KOPT-K1 (cell line): ENCODE measurements around the gene ATP2A3.
"Not testable (repeated sequence)": the region's sequence is repeated elsewhere in the genome, so short reads cannot be mapped to it uniquely, and the experiment has no call there.

Source experiments
- H3K27ac ChIP-seq: fragments of 200-600 bp; sonication (generic); 2 replicates; pipeline ENCODE4 v1.5.1; 2016; ENCODE audit warnings: antibody characterized with exemption, mild to moderate bottlenecking, low read depth, low read length; ENCODE audit not compliant: poor library complexity, severe bottlenecking
- H3K36me3 ChIP-seq: fragments of 200-600 bp; sonication (generic); 2 replicates; pipeline ENCODE4 v1.5.1; 2017; ENCODE audit warnings: antibody characterized with exemption, mild to moderate bottlenecking, low read length, moderate library complexity; ENCODE audit not compliant: insufficient read depth
- H3K9me3 ChIP-seq: fragments of 200-600 bp; sonication (generic); 2 replicates; pipeline ENCODE4 v1.5.1; 2017; ENCODE audit warnings: antibody characterized with exemption, low read length, mild to moderate bottlenecking; ENCODE audit not compliant: insufficient read depth, poor library complexity, severe bottlenecking

Gene ATP2A3

DNA sequence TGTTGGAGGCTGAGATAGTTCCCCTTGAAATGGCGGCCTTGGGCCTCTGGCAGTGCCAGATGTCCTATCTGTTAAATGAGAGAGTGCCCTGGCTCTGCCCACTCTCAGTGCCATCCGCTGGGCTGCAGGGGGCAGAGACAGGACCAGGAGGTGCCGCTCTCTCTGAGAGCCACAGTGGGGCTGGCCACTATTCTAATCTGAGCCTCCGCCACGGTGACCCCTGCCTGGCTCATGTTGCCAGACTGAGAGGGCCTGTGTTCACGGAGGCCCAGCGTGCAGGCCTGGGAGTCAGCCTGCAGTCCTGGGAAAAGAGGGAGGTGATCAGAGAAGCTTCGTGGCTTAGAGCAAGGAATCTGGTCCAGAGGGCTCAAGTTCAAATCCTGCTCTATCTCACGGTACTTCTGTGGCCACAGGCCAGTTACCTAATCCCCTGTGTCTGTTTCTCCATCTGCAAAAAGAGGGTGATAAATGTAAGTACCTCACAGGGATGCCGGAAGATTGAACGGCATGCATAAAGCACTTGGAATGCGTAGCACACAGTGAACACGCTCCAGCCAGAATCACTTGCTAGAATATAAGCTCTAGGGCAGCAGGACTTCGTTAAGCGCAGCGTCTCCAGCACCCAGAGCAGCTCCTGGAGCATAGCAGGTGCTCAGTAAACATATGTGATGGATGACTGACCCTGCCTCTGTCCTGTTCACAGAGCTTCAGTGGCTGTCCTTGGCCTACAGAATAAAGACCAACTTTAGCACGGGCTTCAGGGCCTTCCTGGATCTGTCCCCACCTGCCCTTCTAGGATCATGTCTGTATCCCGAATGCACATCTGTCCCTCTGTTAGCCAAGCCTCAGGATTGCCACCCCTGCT is 6.3 kb downstream of the ATP2A3 start:
- Histone ChIP-seq H3K36me3 (peaks cover 75% of the 10 kb centered on the region), H3K9me3 (no peaks in the 10 kb centered on the region), H3K27ac (peak overlapping the region; percentile 15)

DNA sequence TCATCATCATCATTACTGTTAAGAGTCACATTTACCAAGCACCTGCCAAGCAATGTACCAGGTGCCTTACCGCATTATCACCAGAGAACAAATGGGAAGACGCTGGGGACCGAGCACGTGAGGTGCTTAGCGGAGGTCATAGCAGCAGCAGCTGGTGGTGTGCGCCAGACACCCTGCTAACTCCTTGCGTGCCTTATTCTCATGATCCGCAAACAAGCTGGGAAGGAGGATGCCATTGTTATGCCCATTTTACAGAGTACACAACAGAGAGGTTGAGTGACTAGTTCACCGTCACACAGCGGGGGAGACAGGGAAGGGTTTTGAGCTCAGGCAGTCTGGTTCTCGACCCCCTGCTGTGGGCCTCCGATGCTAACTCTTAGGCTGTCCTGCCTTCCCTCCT is 7.3 kb downstream of the ATP2A3 start:
- Histone ChIP-seq H3K9me3 (no peaks in the 10 kb centered on the region), H3K27ac (peak overlapping the region; percentile 15)

DNA sequence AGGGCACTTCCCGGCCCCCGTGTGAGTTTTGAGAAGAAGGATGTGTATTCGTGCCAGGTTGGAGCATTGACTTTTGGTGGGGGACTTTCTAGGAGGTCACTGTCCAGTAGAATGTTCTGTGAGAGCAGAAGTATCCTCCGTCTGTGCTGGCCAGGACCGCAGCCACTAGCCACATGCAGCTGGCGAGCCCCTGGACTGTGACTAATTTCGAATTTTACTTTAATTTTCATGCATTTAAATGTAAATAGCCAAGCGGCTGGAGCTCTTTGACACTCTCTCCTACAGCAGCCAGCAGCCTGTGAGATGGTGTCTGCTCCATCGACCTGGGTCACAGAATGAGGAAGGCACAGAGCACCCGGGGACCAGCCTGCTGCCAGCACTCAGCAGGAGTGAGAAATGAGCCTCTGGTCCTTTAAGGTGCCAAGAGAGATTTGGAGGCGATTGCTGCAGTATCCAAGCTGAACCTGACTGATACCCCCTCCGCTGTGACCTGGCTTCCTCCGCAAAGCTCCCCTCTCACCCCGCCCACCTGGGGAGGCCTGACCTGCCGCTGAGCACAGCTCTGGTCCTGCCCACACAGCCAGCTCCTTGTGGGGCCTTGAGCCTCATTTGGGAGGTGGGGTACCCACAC is 7.8 kb downstream of the ATP2A3 start:
- no peak overlapping the region for H3K27ac ChIP-seq
- no peaks in the 10 kb centered on the region for H3K9me3 ChIP-seq
- H3K36me3 ChIP-seq: peaks cover 90% of the 10 kb centered on the region

More for the DNA sequence above, 7.3 kb downstream of the ATP2A3 start:
- peaks cover 84% of the 10 kb centered on the region for H3K36me3 ChIP-seq

DNA sequence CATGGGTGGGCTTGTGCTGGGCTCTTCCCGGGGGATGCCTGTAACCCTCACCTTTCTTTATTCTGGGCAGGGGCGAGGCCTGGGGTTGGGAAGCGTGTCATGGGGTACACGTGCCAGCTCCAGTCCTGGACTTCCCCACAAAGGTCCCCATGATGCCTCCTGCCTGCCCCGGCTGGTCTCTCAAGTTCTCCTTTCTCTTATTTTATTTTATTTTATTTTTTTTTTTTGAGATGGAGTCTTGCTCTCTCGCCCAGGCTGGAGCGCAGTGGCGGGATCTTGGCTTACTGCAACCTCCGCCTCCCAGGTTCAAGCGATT is 8.6 kb downstream of the ATP2A3 start:
- Histone ChIP-seq H3K36me3 (peaks cover 92% of the 10 kb centered on the region), H3K27ac (no peak overlapping the region), H3K9me3 (no peaks in the 10 kb centered on the region)

DNA sequence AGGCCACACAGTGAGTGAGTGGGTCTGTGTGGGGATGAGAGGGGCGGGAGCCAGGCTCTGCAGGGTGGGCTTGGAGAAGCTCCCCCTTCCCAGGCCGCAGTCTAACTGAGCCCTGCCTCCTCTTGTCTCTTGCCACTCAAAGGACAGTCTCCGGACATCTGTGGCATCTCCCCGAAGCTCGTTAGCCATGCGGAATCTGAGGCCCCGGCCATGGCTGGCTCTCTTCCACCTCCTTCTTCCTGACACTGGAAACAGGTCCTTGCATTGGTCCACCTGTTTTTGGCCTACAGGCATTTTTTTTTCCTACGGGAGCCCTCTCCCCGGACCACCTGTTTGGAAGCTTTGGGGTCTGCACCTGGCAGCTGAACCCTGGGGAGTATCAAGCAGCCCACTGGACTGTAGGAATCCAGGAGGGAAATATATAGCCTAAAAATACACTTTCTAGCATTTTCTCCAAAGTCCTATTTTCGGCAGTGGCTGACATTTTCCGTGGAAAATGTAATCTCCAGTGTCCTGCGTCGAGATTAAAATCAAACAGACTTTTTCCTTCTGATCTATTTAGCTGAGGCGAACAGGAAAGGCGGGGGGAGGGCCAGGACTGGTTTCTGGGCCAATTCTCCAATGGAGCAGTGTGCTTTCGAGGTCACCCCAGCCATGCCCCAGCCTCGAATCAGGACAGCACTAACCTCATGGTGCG is 9.1 kb downstream of the ATP2A3 start:
- no peak overlapping the region for H3K27ac ChIP-seq
- H3K9me3 ChIP-seq: no peaks in the 10 kb centered on the region
- peaks cover 92% of the 10 kb centered on the region for H3K36me3 ChIP-seq

DNA sequence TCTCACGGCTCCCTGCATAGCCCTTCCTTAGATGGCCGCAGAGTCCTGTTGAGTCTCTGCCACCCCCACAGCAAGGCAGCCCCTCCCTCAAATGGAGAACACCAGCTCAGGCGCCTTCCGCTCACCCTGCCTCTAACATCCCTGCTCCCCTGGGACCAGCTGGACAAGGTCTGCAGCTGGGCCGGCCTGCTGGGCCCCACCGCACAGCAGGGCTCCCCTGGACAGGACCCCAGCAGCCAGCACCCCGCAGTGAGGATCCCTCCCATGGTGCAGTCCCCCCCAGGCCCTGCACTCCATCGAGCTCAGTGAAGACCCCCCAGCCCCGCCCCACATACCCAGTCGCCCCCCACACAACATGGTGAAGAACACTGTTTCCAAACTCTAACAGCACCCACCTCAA is 10.2 kb downstream of the ATP2A3 start:
- Histone ChIP-seq H3K36me3 (peaks cover 91% of the 10 kb centered on the region), H3K27ac (no peak overlapping the region), H3K9me3 (no peaks in the 10 kb centered on the region)

DNA sequence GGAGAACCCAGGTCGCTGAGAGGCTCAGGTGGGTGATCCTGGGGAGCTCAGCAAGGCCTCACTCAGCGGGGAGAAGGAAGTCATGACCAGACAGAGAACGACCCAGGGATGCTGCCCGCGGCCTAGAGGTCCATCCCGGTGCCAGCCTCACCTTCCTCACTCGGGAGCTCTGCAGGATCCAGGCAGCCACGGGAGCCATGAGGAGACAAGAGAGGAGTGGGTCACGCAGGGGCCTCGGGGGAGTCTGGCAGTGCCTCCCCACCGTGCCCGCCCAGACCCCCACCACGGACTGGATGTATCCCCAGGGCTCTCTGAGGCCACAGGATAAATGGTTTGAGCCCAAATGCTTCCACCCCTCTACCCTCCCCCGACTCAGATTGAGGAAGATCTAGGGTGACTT is 10.7 kb downstream of the ATP2A3 start:
- Histone ChIP-seq H3K9me3 (no peaks in the 10 kb centered on the region), H3K27ac (no peak overlapping the region), H3K36me3 (peaks cover 95% of the 10 kb centered on the region)

DNA sequence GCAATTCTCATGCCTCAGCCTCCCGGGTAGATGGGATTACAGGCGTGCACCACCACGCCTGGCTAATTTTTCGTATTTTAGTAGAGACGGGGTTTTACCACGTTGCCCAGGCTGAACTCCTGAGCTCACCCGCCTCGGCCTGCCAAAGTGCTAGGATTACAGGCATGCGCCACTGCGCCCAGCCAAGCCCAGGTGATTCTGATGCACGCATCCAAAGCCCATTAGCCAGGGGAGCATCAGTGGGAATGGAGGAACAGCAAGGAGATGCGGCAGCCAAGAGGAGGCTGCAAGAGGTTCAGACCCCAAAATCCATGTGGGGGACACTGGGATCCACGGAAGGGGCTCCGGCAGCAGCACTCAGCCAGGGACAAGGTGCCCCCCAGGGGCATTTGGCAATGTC is 12.1 kb downstream of the ATP2A3 start:
- Histone ChIP-seq H3K36me3 (peaks cover 96% of the 10 kb centered on the region), H3K9me3 (no peaks in the 10 kb centered on the region), H3K27ac (no peak overlapping the region)

DNA sequence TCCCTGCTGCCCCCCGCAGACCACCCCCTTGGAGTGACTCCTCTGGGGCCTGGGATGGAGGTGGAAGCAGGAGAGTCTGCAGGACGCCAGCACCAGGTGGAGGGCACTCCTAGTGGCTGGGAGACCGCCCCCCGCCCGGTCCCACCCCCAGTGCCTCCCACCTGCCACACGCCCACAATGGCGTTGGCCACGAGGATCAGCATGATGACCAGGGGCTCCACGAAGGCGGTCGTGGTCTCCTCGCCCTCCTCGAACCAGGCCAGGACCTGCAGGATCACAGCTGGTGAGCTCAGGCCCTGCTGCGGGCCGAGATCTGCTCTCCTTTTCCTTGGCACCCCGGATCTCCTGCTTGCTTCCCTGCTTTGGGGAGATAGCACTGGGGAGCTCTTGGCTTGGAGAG is 12.8 kb downstream of the ATP2A3 start:
- Histone ChIP-seq H3K9me3 (no peaks in the 10 kb centered on the region), H3K36me3 (peaks cover 96% of the 10 kb centered on the region), H3K27ac (no peak overlapping the region)

DNA sequence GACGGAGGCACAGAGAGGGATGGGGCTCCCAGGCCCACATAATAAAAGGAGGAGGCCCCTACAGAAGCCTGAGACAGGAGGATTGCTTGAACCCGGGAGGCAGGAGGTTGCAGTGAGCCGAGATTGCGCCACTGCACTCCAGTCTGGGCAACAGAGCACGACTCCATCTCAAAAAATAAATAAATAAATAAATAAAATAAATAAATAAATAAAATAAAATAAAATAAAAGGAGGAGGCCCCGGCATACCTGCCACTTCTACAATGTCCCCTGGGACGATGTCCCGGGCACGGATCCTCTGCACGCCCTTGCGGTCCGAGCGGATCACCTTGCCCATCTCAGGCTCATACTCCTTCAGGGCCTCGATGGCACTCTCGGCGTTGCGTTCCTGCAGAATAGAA is 13.2 kb downstream of the ATP2A3 start:
- H3K36me3 ChIP-seq: peaks cover 96% of the 10 kb centered on the region
- H3K9me3 ChIP-seq: no peaks in the 10 kb centered on the region
- H3K27ac ChIP-seq: no peak overlapping the region

DNA sequence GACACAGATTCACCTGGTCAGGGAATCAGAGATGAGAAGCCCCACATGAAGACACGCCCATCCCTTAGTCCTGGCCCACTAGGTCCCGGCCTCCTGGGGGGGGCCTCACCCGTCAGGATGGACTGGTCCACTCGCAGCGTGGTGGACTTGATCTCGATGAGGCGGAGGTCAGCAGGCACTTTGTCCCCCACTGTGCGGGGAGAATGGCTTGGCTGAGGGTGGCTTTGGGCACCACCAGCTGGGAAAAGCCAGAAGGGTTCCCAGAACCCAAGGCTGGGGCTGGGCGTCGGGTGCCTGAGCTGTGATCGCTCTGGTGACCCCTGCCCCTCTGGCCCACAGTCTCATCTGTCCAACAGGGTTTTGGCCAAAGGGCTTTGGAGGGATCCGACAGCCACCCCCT is 13.7 kb downstream of the ATP2A3 start:
- peaks cover 97% of the 10 kb centered on the region for H3K36me3 ChIP-seq
- no peaks in the 10 kb centered on the region for H3K9me3 ChIP-seq
- no peak overlapping the region for H3K27ac ChIP-seq

DNA sequence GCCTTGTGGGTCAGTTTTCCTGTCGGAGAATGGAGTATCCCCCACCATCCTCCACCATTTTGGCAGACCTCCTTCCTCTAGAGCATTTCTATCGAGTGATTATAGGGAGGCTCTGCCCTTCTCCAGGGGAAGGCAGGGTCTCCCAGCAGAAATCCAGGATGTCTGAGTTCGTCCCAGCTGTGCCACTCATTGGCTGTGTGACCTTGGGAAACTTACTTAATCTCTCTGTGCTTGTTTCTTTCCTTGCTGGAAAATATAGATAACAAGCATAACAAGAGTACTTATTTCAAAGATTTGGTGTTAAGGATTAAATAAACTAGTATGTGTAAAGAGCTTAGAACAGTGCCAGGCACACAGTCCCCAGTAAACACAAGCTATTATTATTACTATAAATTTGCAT is 14.8 kb downstream of the ATP2A3 start:
- Histone ChIP-seq H3K27ac (no peak overlapping the region), H3K9me3 (peaks cover 6% of the 10 kb centered on the region), H3K36me3 (peaks cover 98% of the 10 kb centered on the region)

DNA sequence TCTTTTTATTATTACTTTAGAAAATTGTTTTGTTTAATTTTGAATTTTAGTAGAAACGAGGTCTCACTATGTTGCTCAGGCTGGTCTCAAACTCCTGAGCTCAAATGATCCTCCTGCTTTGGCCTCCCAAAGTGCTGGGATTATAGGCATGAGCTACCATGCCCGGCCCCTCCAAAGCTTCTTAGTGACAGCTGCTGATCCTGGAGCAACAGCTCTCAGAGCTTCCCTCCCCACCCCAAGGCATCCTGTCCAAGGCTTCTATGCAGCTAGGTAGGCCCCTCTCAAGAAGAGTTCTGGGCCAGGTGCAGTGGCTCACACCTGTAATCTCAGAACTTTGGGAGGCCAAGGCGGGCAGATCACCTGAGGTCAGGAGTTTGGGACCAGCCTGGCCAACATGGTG is 15.7 kb downstream of the ATP2A3 start:
- H3K36me3 ChIP-seq: peaks cover 99% of the 10 kb centered on the region
- not testable (repeated sequence) for H3K9me3 ChIP-seq, H3K27ac ChIP-seq

DNA sequence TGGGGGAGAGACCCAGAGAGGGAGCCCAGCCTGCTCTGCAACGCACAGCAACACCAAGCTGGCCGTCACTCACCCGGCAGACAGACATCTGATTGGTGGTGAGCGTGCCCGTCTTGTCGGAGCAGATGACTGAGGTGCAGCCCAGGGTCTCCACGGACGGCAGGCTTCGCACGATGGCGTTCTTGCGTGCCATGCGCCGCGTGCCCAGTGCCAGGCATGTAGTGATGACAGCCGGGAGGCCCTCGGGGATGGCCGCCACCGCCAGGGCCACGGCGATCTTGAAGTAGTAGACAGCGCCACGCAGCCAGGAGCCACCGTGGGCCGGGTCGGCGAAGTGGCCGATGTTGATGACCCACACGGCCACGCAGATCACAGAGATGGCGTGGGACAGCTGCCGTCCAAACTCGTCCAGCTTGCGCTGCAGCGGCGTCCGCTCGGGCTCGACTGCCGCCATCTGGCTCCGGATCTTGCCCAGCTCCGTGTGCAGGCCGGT is 16.9 kb downstream of the ATP2A3 start:
- Histone ChIP-seq H3K9me3 (peaks cover 6% of the 10 kb centered on the region), H3K27ac (no peak overlapping the region), H3K36me3 (peaks cover 99% of the 10 kb centered on the region)

DNA sequence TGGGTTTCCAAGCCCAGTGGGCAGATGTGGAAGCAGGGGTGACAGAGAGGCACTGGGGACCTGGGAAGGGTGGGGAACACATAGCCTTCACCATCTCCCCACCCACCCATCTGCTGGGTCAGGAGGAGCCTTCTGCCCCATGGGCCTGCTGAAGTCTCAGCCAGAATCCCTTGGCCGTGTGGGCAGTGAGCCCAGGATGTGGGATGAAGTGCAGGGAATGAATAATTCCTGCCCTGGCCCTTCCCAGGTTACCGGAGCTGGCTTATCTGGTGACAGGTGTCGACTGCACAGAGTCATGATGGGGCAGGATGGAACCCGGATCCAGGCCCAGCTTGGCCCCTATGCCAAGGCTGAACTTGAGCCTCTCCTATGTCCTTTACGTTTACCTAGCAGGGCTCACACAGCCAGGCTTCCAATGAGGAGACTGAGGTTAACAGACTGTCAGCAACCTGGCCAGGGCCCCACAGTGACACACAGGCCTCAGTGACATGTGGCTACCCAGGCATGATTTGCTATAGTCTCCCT is 17.5 kb downstream of the ATP2A3 start:
- Histone ChIP-seq H3K27ac (no peak overlapping the region), H3K9me3 (peaks cover 6% of the 10 kb centered on the region), H3K36me3 (peaks cover 99% of the 10 kb centered on the region)
